EL (cell line): ENCODE results near the gene STRN.
"Not testable (repeated sequence)": the region's sequence is repeated elsewhere in the genome, so short reads cannot be mapped to it uniquely, and the experiment has no call there.

ENCODE experiments used
- DNase-seq: peaks from one replicate; pipeline ENCODE4 v3.0.0-alpha.2; 2016

The STRN gene

GRCh38 chr2:36963734-36964133 lies 2.6 kb downstream of the STRN start:
- DNase-seq, result no peak

GRCh38 chr2:36963106-36963505 lies 3.2 kb downstream of the STRN start:
- DNase-seq, result no peak

GRCh38 chr2:36960773-36961172 lies 5.6 kb downstream of the STRN start:
- DNase-seq, result no peak

GRCh38 chr2:36960005-36960675 lies 6.2 kb downstream of the STRN start:
- DNase-seq, result no peak

- DNase-seq, result no peak
Observed at GRCh38 chr2:36954977-36955607, 11.2 kb downstream of the STRN start.

- DNase-seq, result no peak
Observed at GRCh38 chr2:36952748-36953197, 13.6 kb downstream of the STRN start.

GRCh38 chr2:36951574-36951973 lies 14.8 kb downstream of the STRN start:
- peak; percentile 55 for DNase-seq

- DNase-seq, result no peak
Observed at GRCh38 chr2:36951027-36951518, 15.3 kb downstream of the STRN start.

- no peak for DNase-seq
Observed at GRCh38 chr2:36949845-36950244, 16.5 kb downstream of the STRN start.

GRCh38 chr2:36945240-36945639 lies 21.1 kb downstream of the STRN start:
- DNase-seq, result not testable (repeated sequence)

- no peak for DNase-seq
Observed at GRCh38 chr2:36941867-36942266, 24.5 kb downstream of the STRN start.

- DNase-seq, result not testable (repeated sequence)
Observed at GRCh38 chr2:36936526-36936925, 29.8 kb downstream of the STRN start.

- not testable (repeated sequence) for DNase-seq
Observed at GRCh38 chr2:36931688-36932087, 34.6 kb downstream of the STRN start.

- DNase-seq, result peak; percentile 63
Observed at GRCh38 chr2:36930787-36931410, 35.4 kb downstream of the STRN start.

GRCh38 chr2:36926175-36927132 lies 39.9 kb downstream of the STRN start:
- peak; percentile 6 for DNase-seq

GRCh38 chr2:36922629-36923028 lies 43.7 kb downstream of the STRN start:
- not testable (repeated sequence) for DNase-seq

- DNase-seq, result peak; percentile 6
Observed at GRCh38 chr2:36921984-36922383, 44.4 kb downstream of the STRN start.

GRCh38 chr2:36919041-36919837 lies 47.1 kb downstream of the STRN start:
- DNase-seq, result no peak

- DNase-seq, result no peak
Observed at GRCh38 chr2:36918307-36918706, 48.0 kb downstream of the STRN start.

- DNase-seq, result no peak
Observed at GRCh38 chr2:36915627-36916026, 50.7 kb downstream of the STRN start.

- peak; percentile 48 for DNase-seq
Observed at GRCh38 chr2:36912695-36913094, 53.6 kb downstream of the STRN start.

- DNase-seq, result no peak
Observed at GRCh38 chr2:36911012-36911411, 55.3 kb downstream of the STRN start.
